ENCODE data around the gene KCNJ18. TPM values are rescaled to one million over a fixed set of nuclear protein-coding genes. Genes with fewer than 3 reads are reported as not detected.
"Not testable (repeated sequence)": the region's sequence is repeated elsewhere in the genome, so short reads cannot be mapped to it uniquely, and the experiment has no call there.

The KCNJ18 gene
- total RNA-seq, 2 experiments from 2014 or later = not detected

GRCh38 chr17:21683897-21684296 lies 8.4 kb upstream of the KCNJ18 start:
- not testable (repeated sequence) for H3K9me3 Mint-ChIP-seq

GRCh38 chr17:21684384-21684783 lies 7.9 kb upstream of the KCNJ18 start:
- POLR2A ChIA-PET; H3K27ac Mint-ChIP-seq; H3K36me3 Mint-ChIP-seq (ENCODE audit: low read depth); H3K4me3 Mint-ChIP-seq; DNase-seq; H3K4me1 Mint-ChIP-seq (ENCODE audit: low read depth); ATAC-seq; H3K27me3 Mint-ChIP-seq; intact Hi-C loops (cut with micrococcal nuclease); H3K9me3 Mint-ChIP-seq; CTCF ChIA-PET: not testable (repeated sequence)

More at GRCh38 chr17:21683897-21684296, 8.4 kb upstream of the KCNJ18 start:
- H3K4me3 Mint-ChIP-seq; H3K4me1 Mint-ChIP-seq (ENCODE audit: low read depth); CTCF ChIA-PET; POLR2A ChIA-PET; H3K27ac Mint-ChIP-seq; DNase-seq; H3K27me3 Mint-ChIP-seq; intact Hi-C loops (cut with micrococcal nuclease); H3K36me3 Mint-ChIP-seq (ENCODE audit: low read depth); ATAC-seq: not testable (repeated sequence)

- ATAC-seq; H3K36me3 Mint-ChIP-seq (ENCODE audit: low read depth); DNase-seq; H3K4me1 Mint-ChIP-seq (ENCODE audit: low read depth); intact Hi-C loops (cut with micrococcal nuclease); H3K4me3 Mint-ChIP-seq; POLR2A ChIA-PET; H3K27me3 Mint-ChIP-seq; CTCF ChIA-PET; H3K9me3 Mint-ChIP-seq; H3K27ac Mint-ChIP-seq: not testable (repeated sequence)
Measured at GRCh38 chr17:21685061-21685795, 7.1 kb upstream of the KCNJ18 start.

- ChIA-PET CTCF (no interaction called here), POLR2A (no interaction called here)
- Mint-ChIP-seq H3K4me1 (ENCODE audit: low read depth) (no peaks in the 10 kb centered on the region), H3K9me3 (no peaks in the 10 kb centered on the region), H3K4me3 (no peak overlapping the region), H3K27me3 (no peaks in the 10 kb centered on the region), H3K36me3 (ENCODE audit: low read depth) (no peaks in the 10 kb centered on the region), H3K27ac (no peak overlapping the region)
- intact Hi-C loops (cut with micrococcal nuclease) = no loop called here
- DNase-seq (no peak), ATAC-seq (no peak)
- TF ChIP-seq CTCF (IDR thresholded peaks at IDR 0.05) = no peak
Measured at GRCh38 chr17:21686165-21687015, 5.9 kb upstream of the KCNJ18 start.

GRCh38 chr17:21687136-21687953 lies 5.0 kb upstream of the KCNJ18 start:
- no peak for TF ChIP-seq CTCF (IDR thresholded peaks at IDR 0.05)
- ATAC-seq (no peak), DNase-seq (no peak)
- no peaks in the 10 kb centered on the region for H3K36me3 Mint-ChIP-seq (ENCODE audit: low read depth)
- H3K27ac Mint-ChIP-seq = no peak overlapping the region
- H3K4me1 Mint-ChIP-seq (ENCODE audit: low read depth) = no peaks in the 10 kb centered on the region
- no peaks in the 10 kb centered on the region for H3K9me3 Mint-ChIP-seq
- H3K4me3 Mint-ChIP-seq = no peak overlapping the region
- no peaks in the 10 kb centered on the region for H3K27me3 Mint-ChIP-seq
- intact Hi-C loops (cut with micrococcal nuclease) = no loop called here
- ChIA-PET CTCF (no interaction called here), POLR2A (no interaction called here)

- intact Hi-C loops (cut with micrococcal nuclease) = no loop called here
Measured at GRCh38 chr17:21688293-21688949, 3.9 kb upstream of the KCNJ18 start.

More at GRCh38 chr17:21688293-21688949, 3.9 kb upstream of the KCNJ18 start:
- no peak overlapping the region for H3K4me3 Mint-ChIP-seq
- no peaks in the 10 kb centered on the region for H3K36me3 Mint-ChIP-seq (ENCODE audit: low read depth)
- no peaks in the 10 kb centered on the region for H3K9me3 Mint-ChIP-seq
- H3K4me1 Mint-ChIP-seq (ENCODE audit: low read depth) = no peaks in the 10 kb centered on the region
- ChIA-PET POLR2A (no interaction called here), CTCF (no interaction called here)
- no peaks in the 10 kb centered on the region for H3K27me3 Mint-ChIP-seq
- ATAC-seq (no peak), DNase-seq (no peak)
- H3K27ac Mint-ChIP-seq = no peak overlapping the region
- TF ChIP-seq CTCF (IDR thresholded peaks at IDR 0.05) = no peak

All from activated CD8-positive, alpha-beta T cell treated with anti-CD3 and anti-CD28 coated beads for 36 hours (primary cell).